GM12878 (cell line): Measurements from ENCODE around the gene RPS16. TPM values are rescaled to one million over a fixed set of nuclear protein-coding genes. Genes with fewer than 3 reads are reported as not detected.

Source experiments
- CEBPB ChIP-seq, 2 experiments: fragments of 150-350 bp in 1 of 2; IDR thresholded peaks; 2 replicates each; pipeline ENCODE4 v1.6.1; 2012 to 2014; ENCODE audit warnings: low read depth in 2 of 2, low read length in 2 of 2, borderline replicate concordance in 1 of 2, inconsistent platforms in 1 of 2
- CHD1 ChIP-seq: IDR thresholded peaks from 2 replicates; pipeline ENCODE4 v1.6.1; 2012; ENCODE audit warnings: low read depth, low read length, improper control_type of control experiment
- ESRRA ChIP-seq: IDR thresholded peaks from 2 replicates; pipeline ENCODE4 v1.6.1; 2012; ENCODE audit warnings: mild to moderate bottlenecking, low read length, improper control_type of control experiment
- GABPA ChIP-seq: IDR thresholded peaks from 2 replicates; pipeline ENCODE4 v1.6.1; 2014; ENCODE audit warnings: antibody characterized with exemption, low read depth, mild to moderate bottlenecking, inconsistent platforms
- HDAC2 ChIP-seq: fragments of 200-600 bp; sonication (generic); IDR thresholded peaks from 2 replicates; pipeline ENCODE4 v1.6.1; 2017
- JUND ChIP-seq: IDR thresholded peaks from 2 replicates; pipeline ENCODE4 v1.6.1; 2012; ENCODE audit warnings: low read depth, mild to moderate bottlenecking, low read length, improper control_type of control experiment, moderate library complexity
- KAT2A ChIP-seq: conservative IDR thresholded peaks from 2 replicates; pipeline ENCODE4 v1.6.1; 2011; ENCODE audit warnings: low read depth, low read length; ENCODE audit not compliant: control insufficient read depth
- LARP7 ChIP-seq: fragments of 450-650 bp; IDR thresholded peaks from 2 replicates; pipeline ENCODE4 v1.6.1; 2017; ENCODE audit warnings: mild to moderate bottlenecking
- MTA2 ChIP-seq: fragments of 450-650 bp; IDR thresholded peaks from 2 replicates; pipeline ENCODE4 v1.6.1; 2016; ENCODE audit warnings: low read depth, mild to moderate bottlenecking, moderate library complexity
- MTA3 ChIP-seq: IDR thresholded peaks from 2 replicates; pipeline ENCODE4 v1.6.1; 2012; ENCODE audit warnings: low read length, inconsistent platforms, borderline replicate concordance
- NFIC ChIP-seq: IDR thresholded peaks from 2 replicates; pipeline ENCODE4 v1.6.1; 2012; ENCODE audit warnings: low read depth, mild to moderate bottlenecking, inconsistent platforms, low read length, moderate library complexity
- NR2C1 ChIP-seq: fragments of 450-650 bp; IDR thresholded peaks from 2 replicates; pipeline ENCODE4 v1.6.1; 2017; ENCODE audit warnings: antibody characterized with exemption, mild to moderate bottlenecking, moderate library complexity
- NRF1 ChIP-seq: conservative IDR thresholded peaks from 2 replicates; pipeline ENCODE4 v1.6.1; 2011; ENCODE audit warnings: mild to moderate bottlenecking, low read depth, low read length, improper control_type of control experiment
- RAD21 ChIP-seq: IDR thresholded peaks from 2 replicates; pipeline ENCODE4 v1.6.1; 2011; ENCODE audit warnings: mild to moderate bottlenecking, low read depth, low read length, moderate library complexity; ENCODE audit not compliant: insufficient read depth
- RB1 ChIP-seq: fragments of 450-650 bp; formaldehyde crosslinking; IDR thresholded peaks from 2 replicates; pipeline ENCODE4 v1.6.1; 2017; ENCODE audit warnings: mild to moderate bottlenecking, borderline replicate concordance
- RFX5 ChIP-seq: IDR thresholded peaks from 2 replicates; pipeline ENCODE4 v1.6.1; 2011; ENCODE audit warnings: low read depth, low read length, improper control_type of control experiment
- SMAD5 ChIP-seq: IDR thresholded peaks from 2 replicates; pipeline ENCODE4 v1.6.1; 2016; ENCODE audit warnings: antibody characterized with exemption, low read depth
- SP1 ChIP-seq: IDR thresholded peaks from one replicate; pipeline ENCODE4 v1.6.1; 2011; ENCODE audit warnings: low read depth, low read length
- WRNIP1 ChIP-seq: IDR thresholded peaks from 2 replicates; pipeline ENCODE4 v1.6.1; 2011; ENCODE audit warnings: low read depth, low read length, improper control_type of control experiment, borderline replicate concordance
- polyA plus RNA-seq, 11 experiments: library from polyadenylated mRNA; depleted of rRNA in 4 of 11; unstranded in 6 of 11; stranded (reverse) in 5 of 11; fragments of >200 nt; fragmentation: Nextera tagmentation in 4 of 11; fragmentation: Illumina TruSeq in 1 of 11; extraction: Ambion mirVana in 4 of 11; extraction: Trizol in 1 of 11; gene quantifications; 1 replicate in 1 of 11; 2 replicates in 10 of 11; pipeline versions ENCODE4 v1.2.1 to v1.2.3, GENCODE V29; 2011 to 2016; ENCODE audit warnings: inconsistent platforms in 2 of 11, missing spikeins in 2 of 11, low read depth in 1 of 11
- total RNA-seq, 4 experiments: library from RNA; depleted of rRNA in 3 of 4; stranded (reverse); fragments of >200 nt in 3 of 4; fragmentation: Illumina TruSeq in 1 of 4; extraction: Trizol in 1 of 4; gene quantifications; 2 replicates each; pipeline versions ENCODE4 v1.2.1 to v1.2.3, GENCODE V29; 2013 to 2021
- TF ChIP-seq, protein P1 (sequence below): fragments of 450-650 bp; IDR thresholded peaks from 2 replicates; pipeline ENCODE4 v1.6.1; 2017; ENCODE audit warnings: mild to moderate bottlenecking, moderate library complexity
- TF ChIP-seq, protein P2 (sequence below): IDR thresholded peaks from 2 replicates; pipeline ENCODE4 v1.6.1; 2012; ENCODE audit warnings: low read depth, low read length, improper control_type of control experiment
- TF ChIP-seq, protein P3 (sequence below): fragments of 450-650 bp; formaldehyde crosslinking; IDR thresholded peaks from 2 replicates; pipeline ENCODE4 v1.4.0; 2022; ENCODE audit warnings: mild to moderate bottlenecking, moderate library complexity

Gene RPS16
- total and polyA plus RNA-seq, 10 of the 15 experiments (the other 5 are each of a cell fraction or from before 2014, with no cell fraction given), result 148 to 4,810 (median 2,343) TPM

DNA sequence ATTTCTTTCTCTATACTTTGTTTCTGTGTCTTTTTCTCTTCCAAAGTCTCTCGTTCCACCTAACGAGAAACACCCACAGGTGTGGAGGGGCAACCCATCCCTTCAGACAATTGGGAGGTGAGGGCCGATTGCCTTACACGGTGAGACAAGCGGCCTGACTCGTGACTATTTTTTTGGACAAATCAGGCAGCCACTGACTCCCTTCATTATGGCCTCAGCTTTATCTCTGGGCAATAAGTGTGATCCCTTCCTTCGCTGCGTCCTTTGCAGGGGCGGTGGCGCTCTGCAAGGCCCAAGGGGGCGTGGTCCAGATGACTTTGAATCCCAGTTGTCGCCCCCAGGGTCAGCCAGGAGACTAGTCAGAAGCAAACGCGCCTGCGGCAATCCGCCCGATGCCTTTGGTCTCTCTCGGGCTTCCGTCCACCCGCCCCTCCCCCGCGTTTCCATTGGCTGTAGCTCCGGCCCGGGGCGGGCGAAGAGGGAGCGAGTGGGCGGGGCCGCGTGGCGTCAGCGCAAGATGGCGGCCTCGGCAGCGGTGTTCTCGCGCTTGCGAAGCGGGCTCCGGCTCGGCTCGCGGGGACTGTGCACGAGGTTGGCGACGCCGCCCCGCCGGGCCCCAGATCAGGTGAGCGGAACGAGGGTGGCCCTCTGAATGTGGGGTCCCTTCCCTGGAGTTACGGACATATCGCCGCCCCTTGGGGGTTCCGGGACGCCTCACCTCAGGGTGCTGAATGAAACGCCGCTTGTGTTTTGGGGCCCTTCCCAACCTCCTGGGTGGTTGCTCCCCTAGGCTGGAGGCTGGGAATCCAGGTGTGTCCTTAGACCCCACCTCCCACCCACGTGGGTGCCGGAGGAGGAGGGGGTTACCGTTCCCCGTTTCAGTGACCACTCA, 44.8 kb upstream of the RPS16 start, which contains the start of gene TIMM50 (continued):
- TF ChIP-seq, protein P1, sequence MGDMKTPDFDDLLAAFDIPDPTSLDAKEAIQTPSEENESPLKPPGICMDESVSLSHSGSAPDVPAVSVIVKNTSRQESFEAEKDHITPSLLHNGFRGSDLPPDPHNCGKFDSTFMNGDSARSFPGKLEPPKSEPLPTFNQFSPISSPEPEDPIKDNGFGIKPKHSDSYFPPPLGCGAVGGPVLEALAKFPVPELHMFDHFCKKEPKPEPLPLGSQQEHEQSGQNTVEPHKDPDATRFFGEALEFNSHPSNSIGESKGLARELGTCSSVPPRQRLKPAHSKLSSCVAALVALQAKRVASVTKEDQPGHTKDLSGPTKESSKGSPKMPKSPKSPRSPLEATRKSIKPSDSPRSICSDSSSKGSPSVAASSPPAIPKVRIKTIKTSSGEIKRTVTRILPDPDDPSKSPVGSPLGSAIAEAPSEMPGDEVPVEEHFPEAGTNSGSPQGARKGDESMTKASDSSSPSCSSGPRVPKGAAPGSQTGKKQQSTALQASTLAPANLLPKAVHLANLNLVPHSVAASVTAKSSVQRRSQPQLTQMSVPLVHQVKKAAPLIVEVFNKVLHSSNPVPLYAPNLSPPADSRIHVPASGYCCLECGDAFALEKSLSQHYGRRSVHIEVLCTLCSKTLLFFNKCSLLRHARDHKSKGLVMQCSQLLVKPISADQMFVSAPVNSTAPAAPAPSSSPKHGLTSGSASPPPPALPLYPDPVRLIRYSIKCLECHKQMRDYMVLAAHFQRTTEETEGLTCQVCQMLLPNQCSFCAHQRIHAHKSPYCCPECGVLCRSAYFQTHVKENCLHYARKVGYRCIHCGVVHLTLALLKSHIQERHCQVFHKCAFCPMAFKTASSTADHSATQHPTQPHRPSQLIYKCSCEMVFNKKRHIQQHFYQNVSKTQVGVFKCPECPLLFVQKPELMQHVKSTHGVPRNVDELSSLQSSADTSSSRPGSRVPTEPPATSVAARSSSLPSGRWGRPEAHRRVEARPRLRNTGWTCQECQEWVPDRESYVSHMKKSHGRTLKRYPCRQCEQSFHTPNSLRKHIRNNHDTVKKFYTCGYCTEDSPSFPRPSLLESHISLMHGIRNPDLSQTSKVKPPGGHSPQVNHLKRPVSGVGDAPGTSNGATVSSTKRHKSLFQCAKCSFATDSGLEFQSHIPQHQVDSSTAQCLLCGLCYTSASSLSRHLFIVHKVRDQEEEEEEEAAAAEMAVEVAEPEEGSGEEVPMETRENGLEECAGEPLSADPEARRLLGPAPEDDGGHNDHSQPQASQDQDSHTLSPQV, result no peak
- TF ChIP-seq KAT2A (no peak), MTA3 (no peak), ESRRA (no peak), CEBPB (IDR thresholded peaks at IDR 0.05; ENCODE audit: borderline replicate concordance in 1 of 2, low read depth in 2 of 2, low read length in 2 of 2) (no peak), SMAD5 (no peak; the same call in 1 of the 2 replicates), LARP7 (peak; percentile 81), CHD1 (no peak), SP1 (peak; percentile 95), MTA2 (no peak), WRNIP1 (no peak), RFX5 (no peak), RAD21 (no peak), GABPA (no peak), JUND (no peak), NRF1 (no peak), NFIC (no peak), NR2C1 (peak; percentile 68), HDAC2 (no peak), RB1 (peak; percentile 73; the same call in 1 of the 2 replicates)
- TF ChIP-seq, protein P2, sequence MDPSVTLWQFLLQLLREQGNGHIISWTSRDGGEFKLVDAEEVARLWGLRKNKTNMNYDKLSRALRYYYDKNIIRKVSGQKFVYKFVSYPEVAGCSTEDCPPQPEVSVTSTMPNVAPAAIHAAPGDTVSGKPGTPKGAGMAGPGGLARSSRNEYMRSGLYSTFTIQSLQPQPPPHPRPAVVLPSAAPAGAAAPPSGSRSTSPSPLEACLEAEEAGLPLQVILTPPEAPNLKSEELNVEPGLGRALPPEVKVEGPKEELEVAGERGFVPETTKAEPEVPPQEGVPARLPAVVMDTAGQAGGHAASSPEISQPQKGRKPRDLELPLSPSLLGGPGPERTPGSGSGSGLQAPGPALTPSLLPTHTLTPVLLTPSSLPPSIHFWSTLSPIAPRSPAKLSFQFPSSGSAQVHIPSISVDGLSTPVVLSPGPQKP, result no peak
- TF ChIP-seq, protein P3, sequence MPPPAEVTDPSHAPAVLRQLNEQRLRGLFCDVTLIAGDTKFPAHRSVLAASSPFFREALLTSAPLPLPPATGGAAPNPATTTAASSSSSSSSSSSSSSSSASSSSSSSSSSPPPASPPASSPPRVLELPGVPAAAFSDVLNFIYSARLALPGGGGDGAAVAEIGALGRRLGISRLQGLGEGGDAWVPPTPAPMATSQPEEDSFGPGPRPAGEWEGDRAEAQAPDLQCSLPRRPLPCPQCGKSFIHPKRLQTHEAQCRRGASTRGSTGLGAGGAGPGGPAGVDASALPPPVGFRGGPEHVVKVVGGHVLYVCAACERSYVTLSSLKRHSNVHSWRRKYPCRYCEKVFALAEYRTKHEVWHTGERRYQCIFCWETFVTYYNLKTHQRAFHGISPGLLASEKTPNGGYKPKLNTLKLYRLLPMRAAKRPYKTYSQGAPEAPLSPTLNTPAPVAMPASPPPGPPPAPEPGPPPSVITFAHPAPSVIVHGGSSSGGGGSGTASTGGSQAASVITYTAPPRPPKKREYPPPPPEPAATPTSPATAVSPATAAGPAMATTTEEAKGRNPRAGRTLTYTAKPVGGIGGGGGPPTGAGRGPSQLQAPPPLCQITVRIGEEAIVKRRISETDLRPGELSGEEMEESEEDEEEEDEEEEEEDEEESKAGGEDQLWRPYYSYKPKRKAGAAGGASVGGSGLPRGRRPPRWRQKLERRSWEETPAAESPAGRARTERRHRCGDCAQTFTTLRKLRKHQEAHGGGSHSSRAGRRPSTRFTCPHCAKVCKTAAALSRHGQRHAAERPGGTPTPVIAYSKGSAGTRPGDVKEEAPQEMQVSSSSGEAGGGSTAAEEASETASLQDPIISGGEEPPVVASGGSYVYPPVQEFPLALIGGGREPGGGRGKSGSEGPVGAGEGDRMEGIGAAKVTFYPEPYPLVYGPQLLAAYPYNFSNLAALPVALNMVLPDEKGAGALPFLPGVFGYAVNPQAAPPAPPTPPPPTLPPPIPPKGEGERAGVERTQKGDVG (CRISPR knock-in tag), result no peak
- TF ChIP-seq, all 136 proteins: peak for 44
